HG03135 (cell line): ENCODE measurements around the gene TCIRG1.

Source experiments
- ATAC-seq: cut with Tn5 transposase; IDR thresholded peaks from one replicate; pipeline ENCODE4 v1.9.1; 2021; ENCODE audit warnings: mild to moderate bottlenecking, moderate library complexity; ENCODE audit not compliant: unreplicated experiment

TCIRG1 gene

GRCh38 chr11:68016904-68017817 lies 21.7 kb upstream of the TCIRG1 start:
- no peak for ATAC-seq

- ATAC-seq, result no peak
Measured at GRCh38 chr11:68017980-68018729, 20.7 kb upstream of the TCIRG1 start.

DNA sequence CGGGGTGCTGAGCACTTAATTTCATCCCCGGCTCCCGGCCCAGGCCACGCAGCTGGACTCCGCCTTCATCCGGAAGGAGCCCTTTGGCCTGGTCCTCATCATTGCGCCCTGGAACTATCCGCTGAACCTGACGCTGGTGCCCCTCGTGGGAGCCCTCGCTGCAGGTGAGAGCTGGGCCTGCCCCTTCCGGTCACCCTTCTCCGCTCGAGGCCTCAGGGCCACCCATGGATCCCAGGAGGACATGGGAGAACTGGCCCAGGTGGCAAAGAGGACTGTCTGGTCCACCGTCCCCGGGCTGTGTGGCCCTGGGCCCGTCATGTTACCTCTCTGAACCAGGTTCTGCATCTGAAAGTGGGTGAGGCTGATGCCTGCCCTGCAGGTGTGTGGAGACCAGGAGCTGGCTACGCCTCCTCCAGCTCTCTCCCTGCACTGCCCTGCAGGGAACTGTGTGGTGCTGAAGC lies 20.1 kb upstream of the TCIRG1 start:
- no peak for ATAC-seq

GRCh38 chr11:68019486-68019885 lies 19.3 kb upstream of the TCIRG1 start:
- ATAC-seq, result no peak

GRCh38 chr11:68020575-68020974 lies 18.2 kb upstream of the TCIRG1 start:
- ATAC-seq, result no peak

DNA sequence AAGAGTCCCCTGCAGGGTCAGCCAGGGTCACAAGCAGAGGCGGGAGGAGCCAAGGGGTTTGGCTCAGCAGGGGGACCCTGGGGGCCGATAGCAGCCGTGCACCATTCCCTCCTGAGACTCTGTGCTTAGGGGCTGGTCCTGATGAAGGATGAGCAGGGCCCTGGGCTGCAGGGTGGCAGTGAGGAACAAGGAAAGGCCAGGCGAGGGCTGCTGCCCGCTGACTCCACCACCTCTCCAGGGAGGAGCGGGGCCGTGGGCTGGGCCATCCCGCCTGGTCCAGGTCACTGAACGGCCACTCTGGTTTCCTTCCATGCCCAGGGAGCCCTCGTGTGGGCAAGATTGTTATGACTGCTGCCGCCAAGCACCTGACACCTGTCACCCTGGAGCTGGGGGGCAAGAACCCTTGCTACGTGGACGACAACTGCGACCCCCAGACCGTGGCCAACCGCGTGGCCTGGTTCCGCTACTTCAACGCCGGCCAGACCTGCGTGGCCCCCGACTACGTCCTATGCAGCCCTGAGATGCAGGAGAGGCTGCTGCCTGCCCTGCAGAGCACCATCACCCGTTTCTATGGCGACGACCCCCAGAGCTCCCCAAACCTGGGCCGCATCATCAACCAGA lies 17.5 kb upstream of the TCIRG1 start:
- no peak for ATAC-seq

GRCh38 chr11:68022531-68022930 lies 16.3 kb upstream of the TCIRG1 start:
- ATAC-seq, result no peak

- ATAC-seq, result no peak
Measured at GRCh38 chr11:68024508-68024907, 14.3 kb upstream of the TCIRG1 start.

- no peak for ATAC-seq
Measured at GRCh38 chr11:68025047-68025446, 13.8 kb upstream of the TCIRG1 start.

- ATAC-seq, result no peak
Measured at GRCh38 chr11:68026391-68027105, 12.3 kb upstream of the TCIRG1 start.

DNA sequence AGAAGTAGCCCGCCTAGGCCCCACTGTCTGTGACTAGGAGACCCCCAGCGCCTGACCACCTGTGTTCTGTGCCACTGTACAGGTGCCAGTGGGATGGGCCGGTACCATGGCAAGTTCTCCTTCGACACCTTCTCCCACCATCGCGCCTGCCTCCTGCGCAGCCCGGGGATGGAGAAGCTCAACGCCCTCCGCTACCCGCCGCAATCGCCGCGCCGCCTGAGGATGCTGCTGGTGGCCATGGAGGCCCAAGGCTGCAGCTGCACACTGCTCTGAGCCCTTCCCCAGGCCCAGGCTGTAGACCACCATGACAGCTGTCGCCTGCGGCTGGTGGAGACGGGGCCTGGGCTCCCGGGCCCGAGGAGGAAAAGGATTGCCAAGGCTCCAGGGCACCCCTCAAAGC lies 11.2 kb upstream of the TCIRG1 start:
- no peak for ATAC-seq

DNA sequence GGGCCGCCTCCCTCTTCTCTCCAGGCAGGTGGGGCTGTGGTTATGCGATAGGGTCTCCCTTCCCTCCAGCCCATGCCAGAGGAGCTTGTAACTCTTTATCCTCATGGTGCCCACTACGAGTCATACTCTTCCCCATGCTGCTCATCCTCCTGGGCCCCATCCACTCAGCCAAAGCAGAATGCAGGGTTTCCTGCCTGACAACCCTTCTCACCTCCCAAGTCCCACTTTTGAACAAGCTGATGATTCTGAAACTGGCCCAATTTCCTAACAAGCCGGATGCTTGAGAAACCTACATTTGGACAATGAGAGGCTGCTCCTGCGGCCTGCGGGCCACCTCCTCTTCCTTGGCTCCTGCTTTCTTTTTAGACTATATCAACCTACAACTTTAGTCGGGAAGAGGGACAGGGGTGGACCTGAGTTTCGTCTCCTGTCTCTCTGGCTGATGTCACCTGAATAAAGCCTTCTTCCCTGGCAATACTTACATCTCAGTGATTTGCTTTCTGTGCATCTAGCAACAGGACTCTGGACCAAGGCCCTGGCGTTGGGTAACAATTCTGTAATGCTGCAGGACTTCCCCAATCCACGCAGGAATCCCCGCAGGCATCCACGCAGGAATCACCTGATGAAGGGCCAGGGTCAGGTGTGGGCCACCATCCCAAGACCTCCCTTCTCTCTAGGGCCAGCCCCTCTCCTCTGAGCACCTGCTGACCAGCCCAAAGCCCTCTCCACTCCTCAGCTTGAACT lies 9.9 kb upstream of the TCIRG1 start:
- ATAC-seq, result no peak

GRCh38 chr11:68030318-68031143 lies 8.3 kb upstream of the TCIRG1 start, which contains the start of gene NDUFS8:
NDUFS8 (plus strand) TSS chr11:68030681; CDS start chr11:68032152, 1,471 bp downstream.
- ATAC-seq, result peak; percentile 88

- ATAC-seq, result no peak
Measured at GRCh38 chr11:68031144-68031464, 7.7 kb upstream of the TCIRG1 start.

DNA sequence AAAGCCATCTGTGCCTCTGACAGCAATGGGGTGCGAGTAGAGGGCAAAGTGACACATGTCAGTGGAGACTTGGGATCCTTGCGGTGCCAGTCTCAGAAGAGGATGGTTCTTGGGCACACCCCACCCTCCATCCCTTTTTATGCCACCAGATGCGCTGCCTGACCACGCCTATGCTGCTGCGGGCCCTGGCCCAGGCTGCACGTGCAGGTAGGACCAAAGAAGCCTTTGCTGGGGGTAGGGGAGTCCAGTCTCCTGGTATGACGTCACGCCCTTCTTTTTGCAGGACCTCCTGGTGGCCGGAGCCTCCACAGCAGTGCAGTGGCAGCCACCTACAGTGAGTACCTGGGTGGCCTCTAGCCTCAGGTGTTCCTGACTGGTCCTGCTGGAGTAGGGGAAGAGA lies 6.8 kb upstream of the TCIRG1 start:
- no peak for ATAC-seq

- ATAC-seq, result no peak
Measured at GRCh38 chr11:68032997-68033707, 5.7 kb upstream of the TCIRG1 start.

DNA sequence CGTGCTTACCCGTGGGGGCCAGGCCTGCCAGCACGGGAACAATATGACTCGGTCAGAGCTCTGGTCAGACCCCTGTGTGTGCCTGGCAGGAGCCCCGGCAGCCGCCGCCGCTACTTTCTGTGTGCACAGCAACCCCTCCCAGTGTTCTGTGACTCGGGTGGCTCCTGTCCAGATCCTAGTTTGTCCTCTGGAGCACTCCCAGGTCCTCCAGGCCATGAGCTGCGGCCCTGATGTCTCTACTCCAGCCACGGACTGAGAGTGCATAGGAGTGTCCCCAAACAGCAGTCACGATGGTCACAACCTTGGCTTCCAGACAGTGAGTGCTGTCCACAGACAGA lies 5.1 kb upstream of the TCIRG1 start:
- no peak for ATAC-seq

DNA sequence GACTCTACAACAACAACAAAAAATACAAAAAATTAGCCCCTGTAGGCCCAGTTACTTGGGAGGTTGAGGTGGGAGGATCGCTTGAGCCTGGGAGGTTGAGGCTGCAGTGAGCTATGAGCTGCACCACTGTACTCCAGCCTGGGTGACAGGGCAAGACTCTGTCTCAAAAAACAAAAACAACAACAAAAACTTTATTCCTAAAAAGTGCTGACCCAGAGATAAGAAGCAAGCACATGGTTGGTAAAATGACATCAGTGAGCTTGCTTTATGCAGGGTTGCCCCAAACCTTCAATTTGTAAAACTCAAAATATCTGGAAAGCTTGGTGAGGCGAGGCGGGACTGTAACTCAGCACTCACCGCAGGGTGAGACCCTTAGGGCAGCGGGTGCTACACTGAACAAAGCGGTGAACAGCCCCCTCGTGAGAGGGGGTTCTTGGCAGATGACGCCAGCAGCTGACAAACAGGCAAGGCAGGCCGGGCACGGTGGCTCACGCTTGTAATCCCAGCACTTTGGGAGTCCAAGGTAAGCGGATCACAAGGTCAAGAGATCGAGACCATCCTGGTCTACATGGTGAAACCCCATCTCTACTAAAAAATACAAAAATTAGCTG lies 3.5 kb upstream of the TCIRG1 start:
- no peak for ATAC-seq
